Activated CD4-positive, CD25-positive, alpha-beta regulatory T cell (primary cell): Measurements from ENCODE around the gene IL15.
"Not testable (repeated sequence)": the region's sequence is repeated elsewhere in the genome, so short reads cannot be mapped to it uniquely, and the experiment has no call there.

Experiments
- DNase-seq, 4 experiments: peaks; one replicate each; lab custom pipeline; 2025; lab: John Stamatoyannopoulos, UW

IL15 gene

DNA sequence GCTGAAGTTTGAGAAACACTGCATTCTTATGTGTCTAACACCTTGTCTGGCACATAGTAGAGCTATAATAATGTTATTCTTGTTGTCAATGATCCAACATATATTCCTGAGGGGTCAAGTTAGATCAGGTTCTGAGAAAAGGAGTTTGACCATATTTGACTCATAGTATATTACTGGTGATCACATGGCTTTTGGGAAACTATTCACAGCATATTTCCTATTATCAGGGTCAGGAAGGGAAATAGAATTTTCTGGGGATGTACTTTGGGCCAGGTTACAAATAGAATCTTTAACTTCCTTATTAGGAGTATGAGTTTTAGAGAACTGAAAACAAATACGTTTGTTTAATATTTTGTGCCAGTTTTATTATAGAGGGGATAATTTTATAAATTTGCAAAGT is 11.6 kb downstream of the IL15 start:
- DNase-seq: no peak

DNA sequence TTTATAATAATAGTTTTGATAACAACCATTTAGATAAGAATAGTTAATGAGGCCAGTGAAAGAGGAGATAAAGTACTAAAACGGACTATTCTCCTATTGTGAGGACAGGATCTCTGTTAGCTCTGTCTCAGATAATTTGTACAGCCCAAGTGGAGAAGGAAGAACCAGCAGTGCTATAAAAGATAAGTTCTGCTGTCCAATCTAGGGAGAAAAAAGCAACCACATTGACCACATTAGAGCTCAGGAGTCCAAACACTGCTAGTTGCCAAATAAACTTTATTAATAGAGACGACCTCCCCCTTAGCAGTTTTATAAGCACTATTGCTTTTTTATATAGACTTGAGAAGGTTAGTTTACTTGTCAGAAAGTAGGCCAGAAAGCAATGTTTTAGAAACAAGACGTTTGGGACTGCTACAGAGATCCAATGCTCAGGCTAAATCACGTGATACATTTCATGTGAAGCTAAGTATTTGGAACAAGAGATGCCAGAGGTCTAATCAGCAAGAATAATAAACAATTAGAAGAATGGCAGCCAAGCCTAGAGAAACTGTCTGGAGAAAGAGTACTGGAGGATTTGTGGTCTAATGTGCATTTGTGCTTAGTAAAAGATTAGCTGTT is 15.9 kb downstream of the IL15 start:
- no peak for DNase-seq

- no peak for DNase-seq
These were observed 17.7 kb downstream of the IL15 start for GRCh38 chr4:141654098-141654497.

- DNase-seq: no peak
These were observed 19.6 kb downstream of the IL15 start for GRCh38 chr4:141656031-141656430.

DNA sequence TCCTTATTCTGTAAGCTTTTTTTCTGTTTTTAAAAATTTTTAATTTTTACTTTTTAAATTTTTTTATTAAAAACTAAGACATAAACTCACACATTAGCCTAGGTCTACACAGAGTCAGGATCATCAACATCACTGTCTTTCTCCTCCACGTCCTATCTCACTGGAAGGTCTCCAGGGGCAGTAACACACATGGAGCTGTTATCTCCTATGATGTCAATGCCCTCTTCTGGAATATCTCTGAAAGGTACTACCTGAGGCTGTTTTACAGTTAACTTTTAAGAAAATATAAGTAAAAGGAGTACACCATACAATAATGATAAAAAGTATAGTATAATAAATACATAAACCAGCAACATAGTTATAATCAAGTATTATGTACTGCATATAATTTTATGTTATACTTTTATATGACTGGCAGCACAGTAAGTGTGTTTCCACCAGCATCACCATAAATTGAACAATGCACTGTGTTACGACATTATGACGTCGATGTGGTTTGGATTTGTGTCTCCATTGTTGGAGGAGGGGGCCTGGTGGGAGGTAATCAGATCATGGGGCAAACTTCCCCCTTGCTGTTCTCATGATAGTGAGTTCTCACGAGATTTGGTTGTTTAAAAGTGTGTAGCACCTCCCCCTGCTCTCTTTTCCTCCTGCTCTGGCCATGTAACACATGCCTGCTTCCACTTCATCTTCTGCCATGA is 21.3 kb downstream of the IL15 start:
- no peak for DNase-seq

- no peak for DNase-seq
These were observed 21.9 kb downstream of the IL15 start for GRCh38 chr4:141658309-141658708.

- DNase-seq: no peak
These were observed 23.2 kb downstream of the IL15 start for GRCh38 chr4:141659539-141659938.

DNA sequence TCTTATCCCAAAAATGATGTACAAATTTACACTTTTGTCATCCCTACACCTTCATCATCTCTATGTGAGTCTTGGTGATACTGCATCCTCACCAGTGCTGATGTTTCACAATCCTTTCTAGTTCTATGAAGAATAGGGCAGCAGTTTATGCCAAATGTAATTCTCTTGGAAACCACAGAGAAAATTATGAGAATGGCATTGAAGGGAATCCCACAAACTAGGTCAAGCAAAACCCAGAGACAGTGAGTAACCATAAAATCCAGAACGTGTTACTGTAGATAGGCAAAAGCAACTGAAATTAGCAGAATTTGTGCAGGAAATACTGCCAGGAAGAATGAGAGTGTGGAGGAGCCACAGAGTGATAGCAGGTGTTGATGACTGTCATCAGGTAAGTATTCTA is 24.5 kb downstream of the IL15 start:
- DNase-seq: no peak

DNA sequence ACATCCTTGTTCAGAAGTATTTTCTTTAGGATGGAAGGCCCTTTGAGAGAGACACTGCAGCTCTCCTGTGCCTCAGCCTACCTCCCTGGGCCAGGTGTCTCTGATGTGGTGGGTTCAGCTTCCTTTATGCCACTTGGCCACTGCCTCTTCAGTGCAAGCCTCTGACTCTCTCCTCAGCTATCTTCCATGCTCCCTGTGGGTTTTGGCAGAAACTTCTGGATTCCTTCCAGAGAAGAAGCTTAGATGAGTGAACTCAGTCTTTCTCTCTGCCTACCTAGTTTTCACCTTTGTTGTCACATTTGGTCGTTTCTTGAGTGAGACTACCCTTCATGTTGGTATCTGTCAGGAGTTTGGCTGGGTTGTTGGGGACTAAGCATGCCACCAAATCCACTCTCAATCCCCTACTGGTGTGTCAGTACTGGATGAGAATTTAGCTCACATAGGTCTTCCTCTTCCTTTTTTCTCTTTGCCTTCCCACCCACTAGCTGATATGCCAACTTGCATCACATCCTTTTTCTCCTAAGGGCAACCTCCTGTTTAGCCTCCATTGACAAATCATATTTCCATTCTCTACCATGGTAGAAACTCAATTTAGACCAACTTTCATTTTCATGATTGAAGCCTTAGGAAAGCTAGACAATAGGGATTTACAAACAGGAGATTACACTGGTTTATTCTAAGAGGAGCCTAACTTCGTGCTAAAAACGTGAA is 32.0 kb downstream of the IL15 start:
- no peak for DNase-seq

DNA sequence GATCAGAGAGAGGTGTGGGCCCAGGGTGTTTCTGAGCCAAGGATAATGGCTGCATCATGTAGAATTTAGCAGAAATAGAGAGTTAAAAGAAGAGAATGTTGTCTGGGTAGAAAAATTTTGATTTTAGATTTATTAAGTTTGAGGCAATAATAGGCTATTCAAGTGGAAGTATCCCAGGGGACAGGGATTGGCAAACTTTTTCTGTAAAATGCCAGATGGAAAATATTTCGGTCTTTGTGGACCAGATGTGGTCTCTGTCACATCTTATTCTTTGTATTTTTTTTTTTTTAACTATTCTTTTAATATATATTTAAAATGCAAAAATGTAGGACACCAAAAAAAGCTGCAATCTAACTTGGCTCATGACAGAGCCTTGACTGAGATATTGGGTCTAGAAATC is 33.1 kb downstream of the IL15 start:
- no peak for DNase-seq

GRCh38 chr4:141675384-141675783 is 39.0 kb downstream of the IL15 start:
- DNase-seq: no peak

DNA sequence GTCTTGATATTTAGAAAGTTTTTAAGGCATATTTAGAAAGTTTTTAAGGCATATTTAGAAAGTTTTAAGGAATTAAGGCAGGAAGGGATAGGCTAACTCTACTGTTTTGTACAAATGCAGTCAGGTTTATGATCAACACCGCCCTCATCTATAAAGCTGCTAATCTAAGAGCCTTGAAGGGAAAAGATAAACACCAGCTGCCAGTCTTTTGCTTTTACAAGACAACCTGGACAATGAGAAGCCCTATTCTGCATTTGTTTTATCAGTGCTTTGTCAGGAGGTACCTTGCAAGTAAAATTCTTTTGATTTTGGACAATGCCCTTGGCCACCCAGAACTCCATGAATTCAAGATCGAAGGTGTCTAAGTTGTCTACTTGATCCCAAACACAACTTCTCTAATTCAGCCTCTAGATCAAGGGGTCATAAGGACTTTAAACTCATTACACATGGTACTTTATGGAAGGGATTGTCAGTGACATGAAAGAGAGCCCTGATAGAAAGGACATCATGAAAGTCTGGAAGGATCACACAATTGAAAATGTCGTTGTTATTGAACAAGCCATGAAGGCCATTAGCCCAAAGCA is 39.8 kb downstream of the IL15 start:
- DNase-seq: no peak

DNA sequence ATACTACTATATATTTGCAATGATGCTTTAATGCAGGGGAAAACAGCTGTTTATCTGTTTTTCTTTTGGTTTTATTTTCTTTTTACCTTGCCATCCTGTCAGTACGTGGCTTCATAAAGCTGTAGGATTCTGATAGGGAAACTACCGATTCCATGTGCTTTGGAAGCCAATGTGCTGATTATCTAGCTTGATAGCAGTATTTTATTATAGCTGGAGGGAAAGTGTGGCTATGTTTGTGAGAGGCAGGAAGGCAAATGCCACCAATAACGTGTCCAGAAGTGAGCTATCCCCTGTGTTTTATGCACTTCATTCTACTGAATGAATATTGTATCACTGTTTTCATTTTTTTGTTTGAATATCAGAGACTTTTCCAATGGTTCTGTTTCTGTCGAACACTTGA is 43.7 kb downstream of the IL15 start:
- no peak for DNase-seq

GRCh38 chr4:141684785-141685184 is 48.4 kb downstream of the IL15 start:
- no peak for DNase-seq

- no peak for DNase-seq
These were observed 49.9 kb downstream of the IL15 start for GRCh38 chr4:141686146-141686775.

GRCh38 chr4:141686879-141687278 is 50.5 kb downstream of the IL15 start:
- DNase-seq: no peak

- DNase-seq: not testable (repeated sequence)
These were observed 53.4 kb downstream of the IL15 start for GRCh38 chr4:141689726-141690296.

- not testable (repeated sequence) for DNase-seq
These were observed 54.9 kb downstream of the IL15 start for GRCh38 chr4:141691247-141691646.

DNA sequence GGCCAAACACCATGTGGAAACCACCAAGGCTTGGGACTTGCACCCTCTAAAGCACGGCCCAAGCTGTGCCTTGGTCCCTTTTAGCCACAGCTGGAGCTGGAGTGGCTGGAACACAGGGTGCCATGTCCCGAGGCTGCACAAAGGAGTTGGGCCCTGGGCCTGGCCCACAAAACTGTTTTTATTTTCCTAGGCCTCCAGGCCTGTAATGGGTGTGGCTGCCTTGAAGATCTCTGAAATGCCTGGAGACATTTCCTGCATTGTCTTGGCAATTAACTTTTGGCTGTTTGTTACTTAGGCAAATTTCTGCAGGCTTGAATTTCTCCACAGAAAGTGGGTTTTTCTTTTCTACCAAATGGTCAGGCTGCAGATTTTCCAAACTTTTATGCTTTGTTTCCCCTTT is 55.7 kb downstream of the IL15 start:
- no peak for DNase-seq

DNA sequence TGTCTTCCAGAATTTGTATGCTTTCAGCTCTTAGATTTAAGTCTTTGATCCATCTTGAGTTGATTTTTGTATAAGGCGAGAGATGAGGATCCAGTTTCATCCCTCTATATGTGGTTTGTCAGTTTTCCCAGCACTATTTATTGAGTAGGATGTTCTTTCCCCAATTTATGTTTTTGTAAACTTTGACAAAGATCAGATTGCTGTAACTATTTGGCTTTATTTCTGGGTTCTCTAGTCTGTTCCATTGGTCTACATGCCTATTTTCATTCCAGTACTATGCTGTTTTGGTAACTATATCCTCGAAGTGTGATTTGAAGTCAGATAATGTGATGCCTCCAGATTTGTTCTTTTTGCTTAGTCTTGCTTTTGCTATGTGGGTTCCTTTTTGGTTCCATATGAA is 60.7 kb downstream of the IL15 start:
- no peak for DNase-seq

DNA sequence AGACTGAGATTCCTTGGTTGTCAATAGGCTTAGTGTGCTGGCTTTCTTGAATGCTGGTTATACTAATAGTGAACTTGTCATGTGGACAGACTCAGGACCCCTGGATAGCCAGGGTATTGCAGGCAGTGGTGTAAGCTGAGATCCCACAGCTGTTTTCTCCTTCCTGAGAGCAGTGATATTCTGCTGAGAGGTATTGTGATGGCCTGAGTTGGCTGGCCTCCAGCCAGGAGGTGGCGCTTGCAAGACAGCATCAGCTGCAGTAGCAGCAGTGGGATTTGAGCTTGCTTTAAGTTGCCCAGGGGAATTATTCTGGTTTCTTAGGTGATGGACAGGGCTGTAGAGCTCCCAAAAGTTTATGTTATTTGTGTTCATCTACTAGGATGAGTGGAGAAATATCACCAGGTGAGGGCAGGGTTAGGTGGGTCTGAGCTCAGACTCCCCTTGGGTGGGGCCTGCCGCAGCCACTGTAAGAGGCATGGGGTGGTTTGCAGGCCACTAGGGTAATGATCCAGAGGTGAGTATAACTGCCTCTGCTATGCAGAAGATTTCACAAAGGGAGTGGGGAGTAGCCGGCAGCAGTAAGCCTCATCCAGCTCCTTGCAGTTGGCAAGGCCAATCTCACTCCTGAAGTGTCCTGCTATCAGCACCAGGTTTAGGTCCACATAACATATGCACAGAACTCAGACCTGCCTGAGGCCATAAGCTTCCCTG is 66.2 kb downstream of the IL15 start:
- DNase-seq: no peak

GRCh38 chr4:141703497-141703896 is 67.1 kb downstream of the IL15 start:
- no peak for DNase-seq
